Fibroblast of skin of right quadriceps (primary cell): Measurements from ENCODE around the gene WDR27.

Experiments
- DNase-seq: peaks from one replicate; pipeline ENCODE4 v3.0.0-alpha.2; 2013

WDR27 gene

GRCh38 chr6:169558774-169559441 is 142.9 kb downstream of the WDR27 start:
- peak; percentile 98 for DNase-seq

GRCh38 chr6:169558378-169558773 is 143.5 kb downstream of the WDR27 start:
- DNase-seq = no peak

- DNase-seq = no peak
Observed at GRCh38 chr6:169557887-169558286, 143.9 kb downstream of the WDR27 start.

- DNase-seq = no peak
Observed at GRCh38 chr6:169556758-169557548, 144.9 kb downstream of the WDR27 start.

GRCh38 chr6:169555971-169556617 is 145.7 kb downstream of the WDR27 start:
- DNase-seq = peak; percentile 35

GRCh38 chr6:169545982-169546381 is 155.8 kb downstream of the WDR27 start:
- peak; percentile 25 for DNase-seq

- no peak for DNase-seq
Observed at GRCh38 chr6:169543704-169544103, 158.1 kb downstream of the WDR27 start.

- peak; percentile 49 for DNase-seq
Observed at GRCh38 chr6:169542491-169542890, 159.3 kb downstream of the WDR27 start.

- DNase-seq = no peak
Observed at GRCh38 chr6:169539176-169539897, 162.5 kb downstream of the WDR27 start.

- DNase-seq = peak; percentile 85
Observed at GRCh38 chr6:169536446-169537170, 165.2 kb downstream of the WDR27 start.

- no peak for DNase-seq
Observed at GRCh38 chr6:169534039-169534421, 167.8 kb downstream of the WDR27 start.

- DNase-seq = no peak
Observed at GRCh38 chr6:169533301-169534038, 168.4 kb downstream of the WDR27 start.

GRCh38 chr6:169530752-169531123 is 171.1 kb downstream of the WDR27 start:
- DNase-seq = peak; percentile 31

- DNase-seq = peak; percentile 96
Observed at GRCh38 chr6:169529931-169530751, 171.7 kb downstream of the WDR27 start.

GRCh38 chr6:169528755-169529154 is 173.1 kb downstream of the WDR27 start:
- no peak for DNase-seq

GRCh38 chr6:169527306-169527705 is 174.5 kb downstream of the WDR27 start:
- peak; percentile 82 for DNase-seq

GRCh38 chr6:169521825-169522224 is 180.0 kb downstream of the WDR27 start:
- DNase-seq = no peak

GRCh38 chr6:169520104-169520503 is 181.7 kb downstream of the WDR27 start:
- DNase-seq = peak; percentile 43

GRCh38 chr6:169518451-169518850 is 183.4 kb downstream of the WDR27 start:
- DNase-seq = no peak

- DNase-seq = no peak
Observed at GRCh38 chr6:169513478-169514193, 188.2 kb downstream of the WDR27 start.
